ENCODE measurements around the gene PHLDA2.

Gene PHLDA2

GRCh38 chr11:2897048-2897447, 32.2 kb downstream of the PHLDA2 start:
- no peak for DNase-seq (ENCODE audit: low read depth)

GRCh38 chr11:2896047-2896446, 33.2 kb downstream of the PHLDA2 start:
- DNase-seq (ENCODE audit: low read depth) = no peak

GRCh38 chr11:2893935-2894334, 35.3 kb downstream of the PHLDA2 start:
- DNase-seq (ENCODE audit: low read depth) = no peak

- no peak for DNase-seq (ENCODE audit: low read depth)
These were observed 36.2 kb downstream of the PHLDA2 start for GRCh38 chr11:2892967-2893528.

- DNase-seq (ENCODE audit: low read depth) = peak; percentile 33
These were observed 36.8 kb downstream of the PHLDA2 start for GRCh38 chr11:2892215-2892966.

- DNase-seq (ENCODE audit: low read depth) = no peak
These were observed 37.6 kb downstream of the PHLDA2 start for GRCh38 chr11:2891326-2892214.

- DNase-seq (ENCODE audit: low read depth) = no peak
These were observed 38.5 kb downstream of the PHLDA2 start for GRCh38 chr11:2890466-2891294.

GRCh38 chr11:2889362-2890273, 39.6 kb downstream of the PHLDA2 start:
- no peak for DNase-seq (ENCODE audit: low read depth)

GRCh38 chr11:2888266-2888968, 40.8 kb downstream of the PHLDA2 start:
- peak; percentile 82 for DNase-seq (ENCODE audit: low read depth)

GRCh38 chr11:2887515-2888195, 41.6 kb downstream of the PHLDA2 start:
- DNase-seq (ENCODE audit: low read depth) = no peak

GRCh38 chr11:2886936-2887335, 42.3 kb downstream of the PHLDA2 start:
- DNase-seq (ENCODE audit: low read depth) = no peak

- DNase-seq (ENCODE audit: low read depth) = no peak
These were observed 42.9 kb downstream of the PHLDA2 start for GRCh38 chr11:2886191-2886894.

- DNase-seq (ENCODE audit: low read depth) = peak; percentile 76
These were observed 43.5 kb downstream of the PHLDA2 start, which contains the start of gene CDKN1C for GRCh38 chr11:2885678-2886081. TSS of gene CDKN1C (minus strand) at chr11:2885775. CDS start at chr11:2885456, 319 bp downstream.

- no peak for DNase-seq (ENCODE audit: low read depth)
These were observed 44.1 kb downstream of the PHLDA2 start for GRCh38 chr11:2885017-2885677.

GRCh38 chr11:2883979-2884815, 45.0 kb downstream of the PHLDA2 start:
- DNase-seq (ENCODE audit: low read depth) = no peak

GRCh38 chr11:2883640-2883978, 45.6 kb downstream of the PHLDA2 start:
- no peak for DNase-seq (ENCODE audit: low read depth)

- no peak for DNase-seq (ENCODE audit: low read depth)
These were observed 46.7 kb downstream of the PHLDA2 start for GRCh38 chr11:2882396-2883110.
